ENCODE results near the gene ANO2.

Gene ANO2

DNA sequence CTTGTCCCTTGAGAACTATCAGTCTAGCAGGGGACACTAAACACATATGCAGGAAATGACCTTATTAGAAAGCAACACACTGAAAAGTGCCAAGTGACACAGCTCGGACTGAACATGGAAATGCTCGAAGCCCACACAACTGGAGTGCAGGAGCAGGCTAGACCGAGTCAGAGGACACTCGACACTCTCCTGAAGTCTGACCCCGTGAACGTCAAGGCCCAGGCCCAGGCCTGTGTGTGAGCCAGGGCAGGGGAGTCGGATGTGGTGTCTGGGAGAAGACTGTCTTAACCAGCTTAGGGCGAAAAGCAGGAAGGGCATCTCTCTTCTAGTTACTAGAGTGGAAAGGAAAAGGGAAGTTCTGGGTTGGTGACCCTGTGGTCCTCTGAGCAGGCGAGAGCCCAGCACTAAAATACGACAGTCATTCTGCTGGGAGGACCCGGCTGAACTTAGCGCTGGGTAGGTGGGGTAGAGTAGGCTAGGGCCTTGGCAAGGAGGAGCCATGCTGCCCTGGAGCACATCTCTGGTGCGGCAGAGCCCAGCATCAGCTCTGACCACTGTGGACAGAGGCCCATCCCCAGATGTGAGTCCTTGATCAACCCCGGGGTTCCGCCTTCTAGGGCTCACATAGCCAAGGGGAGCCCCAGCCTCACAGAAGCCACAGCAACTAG is 420.2 kb downstream of the ANO2 start:
- no peak for DNase-seq

DNA sequence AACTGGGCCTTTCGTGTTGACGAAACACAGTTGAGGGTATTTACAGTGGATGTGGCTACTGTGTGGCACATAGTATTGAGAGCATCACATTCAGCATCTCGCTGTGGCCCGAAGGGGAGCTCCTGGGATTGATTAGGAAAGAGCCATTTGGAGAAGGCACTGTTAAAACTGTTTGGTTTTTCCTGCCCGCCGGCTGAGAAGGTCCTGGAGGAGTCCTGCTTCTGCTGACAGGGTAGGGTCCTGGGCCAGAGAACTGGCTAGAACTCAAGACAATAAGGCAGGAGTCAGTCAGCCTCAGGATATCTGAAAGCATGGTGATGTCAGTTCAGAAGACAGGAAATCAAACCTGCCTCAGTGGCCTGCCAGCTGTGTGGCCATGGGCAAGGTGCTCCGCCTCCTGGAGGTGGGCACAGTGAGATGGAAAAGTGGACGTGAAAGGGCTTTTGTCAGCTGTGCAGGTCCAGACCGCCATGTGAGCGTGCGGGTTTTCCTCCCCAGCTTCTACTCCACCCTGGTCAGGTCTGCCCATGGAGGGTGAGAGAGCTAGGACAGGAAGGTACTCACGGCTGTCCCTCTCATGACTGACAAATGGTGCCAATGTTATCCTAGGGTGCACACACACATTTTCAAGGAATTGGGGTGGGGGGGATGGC is 420.8 kb downstream of the ANO2 start:
- no peak for DNase-seq

DNA sequence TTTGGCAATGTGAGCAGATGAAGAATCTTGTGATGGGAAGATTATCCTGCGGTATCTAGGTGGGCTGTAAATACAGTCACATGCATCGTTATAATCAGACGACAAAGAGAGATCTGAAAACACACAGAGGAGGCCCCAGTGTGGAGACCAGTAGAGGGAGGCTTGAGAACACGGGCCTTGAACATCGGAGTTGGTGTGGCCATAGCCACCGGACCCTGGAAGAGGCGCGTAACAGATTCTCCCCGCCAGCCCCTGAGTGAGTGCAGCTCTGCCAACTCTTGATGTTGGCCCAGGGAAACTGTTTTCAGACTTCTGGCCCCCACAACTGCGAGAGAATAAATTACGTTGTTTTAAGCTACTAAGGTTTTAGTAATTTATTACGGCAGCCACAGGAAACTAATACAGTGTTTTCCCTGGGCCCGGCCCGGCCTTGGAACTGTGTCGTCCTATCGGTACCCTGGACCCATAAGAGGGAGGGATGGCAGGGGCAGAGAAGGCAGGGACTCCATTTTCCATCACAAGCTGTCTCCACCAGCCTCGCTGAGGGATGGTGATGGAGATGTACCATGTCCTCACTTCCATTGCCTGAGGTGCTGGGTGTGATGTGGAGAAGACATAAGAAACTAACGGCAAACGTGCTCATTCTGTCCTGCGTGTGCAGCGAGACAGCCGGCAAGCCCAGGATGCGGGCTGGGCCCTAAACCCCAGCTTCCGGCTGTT is 421.5 kb downstream of the ANO2 start:
- DNase-seq = no peak

DNA sequence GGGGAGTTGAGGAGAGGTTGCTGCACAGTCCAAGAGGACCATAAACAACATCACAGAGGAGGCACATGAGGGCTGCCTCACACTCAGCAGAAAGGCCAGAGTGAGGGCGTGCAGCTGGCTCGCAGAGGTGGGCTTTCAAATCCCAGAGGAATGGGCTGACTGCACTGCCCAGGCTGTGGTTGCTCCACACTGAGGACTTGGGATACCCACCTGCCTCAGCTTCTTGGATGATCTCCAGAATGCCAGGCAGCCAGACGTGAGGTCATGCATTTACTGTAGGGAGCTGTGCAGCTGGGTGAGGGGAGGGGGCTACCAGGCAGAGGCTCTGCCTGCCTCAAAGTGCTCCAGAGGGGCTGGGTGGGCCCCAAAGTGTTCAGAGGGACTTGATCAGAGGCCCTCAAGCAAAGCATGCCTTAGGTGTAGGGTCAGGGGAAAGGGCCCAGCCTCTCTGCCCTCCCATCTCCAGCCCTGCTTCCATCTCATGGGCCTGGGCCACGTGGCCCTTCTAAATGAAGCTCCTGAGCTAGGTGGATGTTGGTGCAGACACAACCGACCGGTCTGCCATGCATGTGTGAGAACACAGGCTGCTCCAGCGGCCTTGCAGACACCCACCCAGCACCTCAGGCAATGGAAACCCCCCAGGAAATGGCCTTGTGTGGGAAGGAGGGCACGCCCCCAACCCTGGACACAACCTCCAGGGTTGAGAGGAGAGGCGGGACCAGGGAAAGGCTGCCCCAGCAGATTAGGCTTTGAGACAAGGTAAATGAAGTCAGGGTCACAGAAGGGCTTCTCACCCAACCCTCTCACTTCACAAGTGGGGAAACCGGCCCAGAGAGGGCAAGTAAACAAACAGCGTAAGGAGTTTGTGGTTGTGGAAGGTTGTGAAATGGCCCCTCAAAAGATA is 422.4 kb downstream of the ANO2 start:
- DNase-seq = no peak

DNA sequence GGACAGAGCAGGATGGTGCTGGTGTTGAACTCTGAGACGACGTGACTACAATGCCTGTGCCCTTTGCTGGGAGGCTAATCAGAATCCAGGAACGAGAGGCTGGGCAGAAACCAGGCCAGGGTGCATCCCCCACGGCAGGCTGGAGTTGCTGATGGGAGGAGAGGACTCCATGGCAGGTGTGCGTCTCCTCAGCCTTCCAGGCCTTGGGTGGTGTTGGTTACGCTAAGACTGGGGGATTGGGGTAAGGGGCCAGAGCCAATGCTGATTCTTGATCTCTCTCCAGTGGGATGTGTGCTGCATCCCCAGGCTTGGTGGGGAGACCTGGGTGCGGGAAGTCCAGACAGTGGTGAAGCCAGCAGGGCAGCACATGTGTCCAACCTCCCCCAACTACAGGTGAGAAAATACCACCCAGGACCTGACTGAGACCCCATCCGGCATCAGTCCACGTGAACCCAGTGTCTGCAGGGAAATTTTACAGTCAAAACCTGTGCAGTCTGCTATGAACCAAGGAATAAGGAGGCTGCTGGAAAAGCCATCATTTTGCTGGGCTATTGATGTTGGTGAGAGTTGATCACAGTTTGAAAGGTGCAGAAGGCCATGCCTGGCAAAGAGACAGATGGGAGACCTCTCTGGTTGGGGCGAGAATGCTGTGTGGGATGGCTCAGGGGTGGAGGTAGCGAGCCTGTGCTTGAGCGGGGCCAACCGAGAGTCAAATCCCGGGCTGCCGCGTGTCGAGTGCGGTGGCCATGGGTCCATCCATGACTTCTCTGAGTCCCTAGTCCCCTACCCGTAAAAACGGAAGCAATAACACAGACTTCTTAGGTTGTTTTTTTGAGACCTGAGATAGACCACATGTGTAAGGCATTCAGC is 423.4 kb downstream of the ANO2 start:
- no peak for DNase-seq

DNA sequence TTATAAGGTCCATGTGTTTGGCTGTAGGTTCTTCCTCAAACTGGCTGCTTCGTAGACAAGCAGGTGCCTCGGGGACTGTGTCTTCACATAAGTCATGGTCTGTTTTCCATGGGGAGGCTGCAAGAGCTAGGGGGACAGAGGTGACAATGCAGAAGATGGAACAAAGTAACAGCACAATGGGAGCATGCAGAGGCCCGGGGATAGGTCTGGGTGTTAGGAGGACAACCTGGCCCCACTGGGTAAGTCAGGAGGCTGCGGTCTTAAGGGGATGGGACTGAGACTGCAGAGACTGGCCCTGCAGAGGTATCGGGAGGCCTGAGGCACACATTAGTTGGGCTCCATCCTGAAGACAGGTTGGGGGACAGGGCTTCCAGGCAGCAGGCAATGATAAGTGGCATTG is 424.2 kb downstream of the ANO2 start:
- no peak for DNase-seq

DNA sequence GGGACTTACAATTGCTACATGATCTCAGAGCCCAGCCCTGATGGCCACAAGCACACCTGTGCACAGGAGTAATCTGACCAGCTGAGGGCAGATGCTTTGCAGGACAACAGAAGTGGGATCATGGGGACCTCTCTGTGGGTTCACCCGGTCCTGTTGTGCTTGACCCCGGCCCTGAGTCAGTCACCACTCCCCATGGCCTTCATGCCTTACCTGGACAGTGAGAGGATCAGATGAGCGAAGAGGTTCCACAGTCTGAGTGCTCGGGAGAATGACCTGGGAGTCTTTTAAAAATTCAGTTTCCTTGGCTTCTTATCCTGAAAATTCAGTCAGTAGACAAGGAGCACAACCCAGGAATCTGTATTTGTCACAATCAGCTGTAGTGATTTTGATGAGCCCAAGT is 425.0 kb downstream of the ANO2 start:
- DNase-seq = no peak

DNA sequence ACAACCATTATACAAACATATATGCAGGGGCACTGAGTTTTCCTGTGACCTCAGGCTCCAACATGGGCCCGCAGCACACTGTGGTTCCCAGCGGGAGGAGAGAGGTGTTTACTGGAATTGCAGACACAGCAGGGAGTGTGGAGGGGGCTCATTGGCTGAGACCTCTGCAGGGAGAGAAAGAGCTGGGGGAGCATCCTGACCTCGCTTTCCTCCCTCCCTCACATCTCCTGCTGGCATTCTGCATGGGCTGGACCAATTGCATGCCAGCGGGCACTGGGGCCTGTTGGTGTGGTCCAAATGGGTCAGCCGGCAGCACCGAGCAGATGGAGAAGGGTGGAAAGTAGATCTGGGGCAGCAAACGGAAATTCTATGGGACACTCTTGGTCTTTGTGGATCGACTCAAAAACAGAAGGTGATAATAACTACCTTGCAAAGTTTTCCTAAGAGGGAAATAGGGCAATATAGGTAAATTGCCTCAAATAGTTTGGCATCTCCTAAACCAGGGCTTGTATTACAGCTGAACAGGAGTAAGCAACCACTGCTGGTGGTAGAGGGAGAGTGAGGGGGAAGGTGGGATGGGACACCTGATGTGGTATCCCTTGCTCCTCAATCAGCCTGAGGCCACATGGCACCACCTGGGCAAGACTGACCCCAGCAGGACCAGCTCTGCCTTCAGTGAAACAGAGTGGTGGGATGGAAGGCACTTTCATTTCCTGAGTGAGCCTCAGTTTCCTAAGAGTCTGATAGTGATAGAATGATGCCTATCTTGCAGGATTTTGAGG is 426.3 kb downstream of the ANO2 start:
- no peak for DNase-seq

DNA sequence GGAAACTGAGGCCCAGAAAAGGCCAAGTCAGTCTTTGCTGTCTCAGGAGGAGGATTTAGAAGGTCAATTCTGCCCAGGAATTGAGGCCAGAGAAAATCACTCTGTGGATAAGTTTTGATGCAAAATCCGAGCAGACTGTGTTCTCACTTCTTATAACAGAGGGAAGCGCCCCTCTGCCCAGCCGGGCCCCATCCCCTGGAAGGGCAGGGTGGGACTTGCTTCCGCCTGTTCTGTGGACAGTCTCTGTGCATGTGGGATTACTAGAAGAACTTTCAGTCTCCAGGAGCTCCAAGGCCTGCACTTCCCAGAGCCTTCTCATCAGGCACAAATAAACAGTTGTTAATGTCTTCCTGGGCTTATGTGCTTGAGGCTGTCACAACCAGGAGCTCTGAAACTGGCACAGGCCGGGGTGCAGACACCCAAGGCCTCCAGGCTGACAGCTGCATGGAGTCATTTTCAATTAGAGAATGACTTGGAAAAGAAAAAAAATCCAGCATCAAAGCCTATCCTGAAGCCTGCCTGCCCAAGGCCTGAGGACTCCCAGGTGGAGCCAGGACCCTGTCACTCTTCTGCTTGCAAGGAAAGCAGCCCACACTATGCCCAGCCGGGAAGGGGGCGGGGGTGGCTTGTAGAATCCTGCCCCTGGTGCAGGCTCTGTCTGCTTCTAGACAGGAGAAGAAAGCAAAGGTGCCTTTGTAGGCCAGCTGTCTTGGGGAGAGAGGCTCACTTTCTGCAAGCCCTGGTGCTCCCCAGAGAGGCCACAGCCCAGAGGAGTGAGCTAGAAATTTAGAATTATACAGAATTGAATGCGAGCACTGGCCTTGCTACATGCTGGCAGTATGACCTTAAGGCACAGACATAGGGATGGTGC is 428.5 kb downstream of the ANO2 start:
- no peak for DNase-seq

DNA sequence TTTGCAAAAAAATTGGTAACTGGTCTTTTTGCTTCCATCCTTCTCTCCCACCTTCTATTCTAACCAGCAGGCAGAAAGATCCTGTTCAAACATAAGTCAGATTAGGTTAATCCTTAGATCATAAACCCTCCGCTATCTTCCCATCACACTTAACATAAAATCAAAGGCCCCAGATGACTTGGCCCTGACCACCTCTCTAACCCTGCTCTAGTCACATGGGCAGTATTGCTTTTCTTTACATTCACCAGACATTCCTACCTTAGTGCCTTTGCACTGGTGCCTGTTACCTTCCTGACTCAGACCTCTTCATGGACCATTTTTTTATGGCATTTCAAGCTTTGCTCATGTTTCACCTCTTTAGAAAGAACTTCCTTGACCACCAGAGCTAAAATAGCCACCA is 429.6 kb downstream of the ANO2 start:
- DNase-seq = no peak

DNA sequence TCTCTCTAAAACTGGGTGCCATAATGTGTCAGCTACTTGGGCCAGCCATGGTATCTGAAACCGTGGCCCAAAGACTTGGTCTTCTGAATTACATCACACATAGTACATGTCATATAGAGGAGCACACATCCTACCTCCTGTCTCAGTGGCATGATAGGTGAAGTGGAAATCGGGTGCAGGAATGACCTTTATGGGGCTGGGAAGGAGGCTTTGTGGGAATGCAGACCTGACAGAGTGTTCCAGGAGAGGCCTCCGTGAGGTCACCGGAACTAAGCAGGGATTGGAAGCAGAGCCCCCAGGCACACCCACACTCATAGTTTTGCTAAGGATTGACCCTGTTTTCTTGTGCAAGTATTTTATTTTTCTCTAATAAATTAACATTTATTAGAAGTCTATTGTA is 430.5 kb downstream of the ANO2 start:
- no peak for DNase-seq

DNA sequence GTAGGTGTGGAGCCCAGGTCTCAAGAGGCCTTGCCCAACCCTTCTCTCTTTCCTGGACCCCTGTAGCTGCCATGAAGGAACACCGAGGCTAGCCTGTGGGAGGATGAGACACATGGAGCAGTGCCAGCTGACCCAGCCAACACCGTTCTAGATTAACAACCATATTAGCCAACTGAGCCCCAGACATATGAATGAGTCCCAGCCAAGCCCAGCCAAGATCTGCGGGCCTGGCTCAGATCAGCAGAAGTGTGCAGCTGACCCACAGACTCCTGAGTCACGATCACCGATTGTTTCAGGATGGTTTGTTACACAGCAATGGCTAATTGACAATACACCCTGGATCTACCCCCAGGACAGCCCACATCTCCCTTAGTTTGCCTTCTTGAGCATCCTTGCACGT is 431.0 kb downstream of the ANO2 start:
- no peak for DNase-seq

DNA sequence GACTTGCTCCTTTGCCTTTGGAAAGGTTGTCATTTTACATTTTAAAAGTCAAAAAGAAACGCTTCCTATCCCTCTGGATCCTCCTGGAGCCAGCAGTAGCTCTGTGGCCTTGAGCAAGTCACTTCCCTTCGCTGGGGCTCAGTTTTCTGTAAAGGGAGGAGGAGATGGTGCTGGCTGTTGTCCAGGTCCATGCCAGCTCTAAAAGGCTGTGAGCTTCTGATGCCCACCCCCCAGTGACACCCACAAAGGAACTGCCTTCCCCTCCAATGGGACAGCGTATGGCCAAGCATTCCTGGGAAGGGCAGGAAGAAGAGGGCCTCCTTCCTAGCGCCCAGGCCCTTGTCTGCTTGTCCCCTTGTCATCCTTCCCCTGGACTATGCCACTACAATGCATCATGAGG is 431.7 kb downstream of the ANO2 start:
- no peak for DNase-seq

Data from NCI-H2029 treated with DMSO at 0.1 percent for 48 hours (cell line).